Measurements from ENCODE around the gene RASGRP4. TPM values are rescaled to one million over a fixed set of nuclear protein-coding genes. Genes with fewer than 3 reads are reported as not detected.

Gene RASGRP4
- total and polyA plus RNA-seq, 10 of the 15 experiments (the other 5 are each of a cell fraction or from before 2014, with no cell fraction given), result 0.24 to 7.4 (median 3.3) TPM

DNA sequence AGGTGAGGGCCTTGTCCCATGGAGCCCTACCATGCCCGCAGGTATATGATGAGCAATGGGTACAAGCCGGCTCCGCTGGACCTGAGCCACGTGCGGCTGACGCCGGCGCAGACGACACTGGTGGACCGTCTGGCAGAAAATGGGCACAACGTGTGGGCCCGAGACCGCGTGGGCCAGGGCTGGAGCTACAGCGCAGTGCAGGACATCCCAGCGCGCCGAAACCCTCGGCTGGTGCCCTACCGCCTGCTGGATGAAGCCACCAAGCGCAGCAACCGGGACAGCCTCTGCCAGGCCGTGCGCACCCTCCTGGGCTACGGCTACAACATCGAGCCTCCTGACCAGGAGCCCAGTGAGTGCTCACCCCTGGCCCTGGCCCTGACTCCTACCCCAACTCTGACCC is 40.0 kb upstream of the RASGRP4 start:
- ChIA-PET RAD21 (ENCODE audit: unreplicated experiment) (no interaction called here), SMC1A (ENCODE audit: uncharacterized antibody, unreplicated experiment) (no interaction called here), POLR2A (no interaction called here), CTCF (no interaction called here)
- no peaks in the 10 kb centered on the region for H3K36me3 ChIP-seq (ENCODE audit: control insufficient read depth in 2 of 2, insufficient read depth in 2 of 2, low read length in 1 of 2)
- no peaks in the 10 kb centered on the region; the same call in 2 of the 3 replicates for H3K9me3 ChIP-seq (replicated peaks; ENCODE audit: control insufficient read depth, insufficient read depth, low read length)
- no peak for ATAC-seq
- no peak for DNase-seq (ENCODE audit: low read depth, low spot score)
- no peak overlapping the region for H3K9ac ChIP-seq (ENCODE audit: control insufficient read depth, insufficient read depth, low read length)
- FAIRE-seq, result no peak
- no peaks in the 10 kb centered on the region for H4K20me1 ChIP-seq (ENCODE audit: control insufficient read depth, insufficient read depth)
- H3K4me2 ChIP-seq (ENCODE audit: control insufficient read depth, insufficient read depth), result no peak overlapping the region
- H3K79me2 ChIP-seq (ENCODE audit: control insufficient read depth, insufficient read depth, low read length), result no peaks in the 10 kb centered on the region
- no peak overlapping the region for H3K4me3 ChIP-seq
- WGBS (ENCODE audit: insufficient coverage, insufficient replicate concordance, low lambda C conversion rate, missing lambda C conversion rate), result 83% methylated on average over 26 of the region's 26 CpGs
- BruUV-seq (replicated peaks), result no TSS peak
- no peaks in the 10 kb centered on the region; a peak in 1 of 4 replicates for H3K27me3 ChIP-seq (replicated peaks in 1 of 2; ENCODE audit: control insufficient read depth in 2 of 2, insufficient read depth in 2 of 2, low read length in 1 of 2)
- no peak overlapping the region for H3K27ac ChIP-seq (ENCODE audit: control insufficient read depth, insufficient read depth)
- in situ Hi-C loops (cut with MboI) (no loop called here), intact Hi-C loops (cut with micrococcal nuclease; ENCODE audit: unreplicated experiment) (no loop called here)
- no peaks in the 10 kb centered on the region for H3K4me1 ChIP-seq (ENCODE audit: control insufficient read depth, insufficient read depth, low read length)
- H2AFZ ChIP-seq (ENCODE audit: control insufficient read depth, low read depth, low read length), result no peak overlapping the region
- TF ChIP-seq, protein P1, sequence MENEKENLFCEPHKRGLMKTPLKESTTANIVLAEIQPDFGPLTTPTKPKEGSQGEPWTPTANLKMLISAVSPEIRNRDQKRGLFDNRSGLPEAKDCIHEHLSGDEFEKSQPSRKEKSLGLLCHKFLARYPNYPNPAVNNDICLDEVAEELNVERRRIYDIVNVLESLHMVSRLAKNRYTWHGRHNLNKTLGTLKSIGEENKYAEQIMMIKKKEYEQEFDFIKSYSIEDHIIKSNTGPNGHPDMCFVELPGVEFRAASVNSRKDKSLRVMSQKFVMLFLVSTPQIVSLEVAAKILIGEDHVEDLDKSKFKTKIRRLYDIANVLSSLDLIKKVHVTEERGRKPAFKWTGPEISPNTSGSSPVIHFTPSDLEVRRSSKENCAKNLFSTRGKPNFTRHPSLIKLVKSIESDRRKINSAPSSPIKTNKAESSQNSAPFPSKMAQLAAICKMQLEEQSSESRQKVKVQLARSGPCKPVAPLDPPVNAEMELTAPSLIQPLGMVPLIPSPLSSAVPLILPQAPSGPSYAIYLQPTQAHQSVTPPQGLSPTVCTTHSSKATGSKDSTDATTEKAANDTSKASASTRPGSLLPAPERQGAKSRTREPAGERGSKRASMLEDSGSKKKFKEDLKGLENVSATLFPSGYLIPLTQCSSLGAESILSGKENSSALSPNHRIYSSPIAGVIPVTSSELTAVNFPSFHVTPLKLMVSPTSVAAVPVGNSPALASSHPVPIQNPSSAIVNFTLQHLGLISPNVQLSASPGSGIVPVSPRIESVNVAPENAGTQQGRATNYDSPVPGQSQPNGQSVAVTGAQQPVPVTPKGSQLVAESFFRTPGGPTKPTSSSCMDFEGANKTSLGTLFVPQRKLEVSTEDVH (IDR thresholded peaks at IDR 0.05; ENCODE audit: low read depth, partially characterized antibody), result no peak
- TF ChIP-seq RAD21 (IDR thresholded peaks at IDR 0.05; ENCODE audit: insufficient read depth, low read depth, low read length), result no peak
- TF ChIP-seq, protein P2, sequence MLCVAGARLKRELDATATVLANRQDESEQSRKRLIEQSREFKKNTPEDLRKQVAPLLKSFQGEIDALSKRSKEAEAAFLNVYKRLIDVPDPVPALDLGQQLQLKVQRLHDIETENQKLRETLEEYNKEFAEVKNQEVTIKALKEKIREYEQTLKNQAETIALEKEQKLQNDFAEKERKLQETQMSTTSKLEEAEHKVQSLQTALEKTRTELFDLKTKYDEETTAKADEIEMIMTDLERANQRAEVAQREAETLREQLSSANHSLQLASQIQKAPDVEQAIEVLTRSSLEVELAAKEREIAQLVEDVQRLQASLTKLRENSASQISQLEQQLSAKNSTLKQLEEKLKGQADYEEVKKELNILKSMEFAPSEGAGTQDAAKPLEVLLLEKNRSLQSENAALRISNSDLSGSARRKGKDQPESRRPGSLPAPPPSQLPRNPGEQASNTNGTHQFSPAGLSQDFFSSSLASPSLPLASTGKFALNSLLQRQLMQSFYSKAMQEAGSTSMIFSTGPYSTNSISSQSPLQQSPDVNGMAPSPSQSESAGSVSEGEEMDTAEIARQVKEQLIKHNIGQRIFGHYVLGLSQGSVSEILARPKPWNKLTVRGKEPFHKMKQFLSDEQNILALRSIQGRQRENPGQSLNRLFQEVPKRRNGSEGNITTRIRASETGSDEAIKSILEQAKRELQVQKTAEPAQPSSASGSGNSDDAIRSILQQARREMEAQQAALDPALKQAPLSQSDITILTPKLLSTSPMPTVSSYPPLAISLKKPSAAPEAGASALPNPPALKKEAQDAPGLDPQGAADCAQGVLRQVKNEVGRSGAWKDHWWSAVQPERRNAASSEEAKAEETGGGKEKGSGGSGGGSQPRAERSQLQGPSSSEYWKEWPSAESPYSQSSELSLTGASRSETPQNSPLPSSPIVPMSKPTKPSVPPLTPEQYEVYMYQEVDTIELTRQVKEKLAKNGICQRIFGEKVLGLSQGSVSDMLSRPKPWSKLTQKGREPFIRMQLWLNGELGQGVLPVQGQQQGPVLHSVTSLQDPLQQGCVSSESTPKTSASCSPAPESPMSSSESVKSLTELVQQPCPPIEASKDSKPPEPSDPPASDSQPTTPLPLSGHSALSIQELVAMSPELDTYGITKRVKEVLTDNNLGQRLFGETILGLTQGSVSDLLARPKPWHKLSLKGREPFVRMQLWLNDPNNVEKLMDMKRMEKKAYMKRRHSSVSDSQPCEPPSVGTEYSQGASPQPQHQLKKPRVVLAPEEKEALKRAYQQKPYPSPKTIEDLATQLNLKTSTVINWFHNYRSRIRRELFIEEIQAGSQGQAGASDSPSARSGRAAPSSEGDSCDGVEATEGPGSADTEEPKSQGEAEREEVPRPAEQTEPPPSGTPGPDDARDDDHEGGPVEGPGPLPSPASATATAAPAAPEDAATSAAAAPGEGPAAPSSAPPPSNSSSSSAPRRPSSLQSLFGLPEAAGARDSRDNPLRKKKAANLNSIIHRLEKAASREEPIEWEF (IDR thresholded peaks at IDR 0.05; ENCODE audit: insufficient replicate concordance, low read depth, low read length), result no peak
- TF ChIP-seq ZNF207 (IDR thresholded peaks at IDR 0.05; ENCODE audit: borderline replicate concordance), result no peak
- TF ChIP-seq KDM1A (IDR thresholded peaks at IDR 0.05; ENCODE audit: borderline replicate concordance), result no peak
- TF ChIP-seq ESRRA (IDR thresholded peaks at IDR 0.05; ENCODE audit: low read length), result no peak
- no peak for TF ChIP-seq RB1 (IDR thresholded peaks at IDR 0.05; ENCODE audit: borderline replicate concordance)
- no peak for TF ChIP-seq RUNX3 (IDR thresholded peaks at IDR 0.05; ENCODE audit: low read length)
- no peak for TF ChIP-seq WRNIP1 (IDR thresholded peaks at IDR 0.05; ENCODE audit: borderline replicate concordance, low read depth, low read length)
- no peak for TF ChIP-seq RBBP5 (conservative IDR thresholded peaks at IDR 0.05)
- no peak for TF ChIP-seq HDGF (IDR thresholded peaks at IDR 0.05)
- TF ChIP-seq POLR2AphosphoS2 (IDR thresholded peaks at IDR 0.05; ENCODE audit: low read depth, low read length), result no peak
- TF ChIP-seq BACH1 (IDR thresholded peaks at IDR 0.05; ENCODE audit: borderline replicate concordance), result no peak
- no peak for TF ChIP-seq BMI1 (IDR thresholded peaks at IDR 0.05; ENCODE audit: borderline replicate concordance)
- no peak for TF ChIP-seq SP1 (IDR thresholded peaks at IDR 0.05; ENCODE audit: low read depth, low read length)
- no peak for TF ChIP-seq FOS (IDR thresholded peaks at IDR 0.05; ENCODE audit: borderline replicate concordance, extremely low read depth, insufficient read length)
- TF ChIP-seq YY1 (IDR thresholded peaks at IDR 0.05; ENCODE audit: low read depth, low read length), result no peak
- no peak for TF ChIP-seq ZNF622 (IDR thresholded peaks at IDR 0.05)
- TF ChIP-seq HDAC6 (IDR thresholded peaks at IDR 0.05; ENCODE audit: unreplicated experiment), result no peak
- no peak for TF ChIP-seq ZZZ3 (IDR thresholded peaks at IDR 0.05; ENCODE audit: control insufficient read depth, insufficient read length, low read depth)

Data from GM12878 (cell line).